Stimulated activated CD8-positive, alpha-beta memory T cell treated with anti-CD3 and anti-CD28 coated beads, Interleukin-12 subunit alpha, Interleukin-12 subunit beta, amount 100 ng/mL, for 4 hours (primary cell): ENCODE data around the gene CLEC2D.
"Not testable (repeated sequence)": the region's sequence is repeated elsewhere in the genome, so short reads cannot be mapped to it uniquely, and the experiment has no call there.

Source experiments
- DNase-seq: peaks from one replicate; pipeline ENCODE4 v3.0.0-alpha.2; 2020; ENCODE audit warnings: low read depth

The CLEC2D gene, protein sequence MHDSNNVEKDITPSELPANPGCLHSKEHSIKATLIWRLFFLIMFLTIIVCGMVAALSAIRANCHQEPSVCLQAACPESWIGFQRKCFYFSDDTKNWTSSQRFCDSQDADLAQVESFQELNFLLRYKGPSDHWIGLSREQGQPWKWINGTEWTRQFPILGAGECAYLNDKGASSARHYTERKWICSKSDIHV

DNA sequence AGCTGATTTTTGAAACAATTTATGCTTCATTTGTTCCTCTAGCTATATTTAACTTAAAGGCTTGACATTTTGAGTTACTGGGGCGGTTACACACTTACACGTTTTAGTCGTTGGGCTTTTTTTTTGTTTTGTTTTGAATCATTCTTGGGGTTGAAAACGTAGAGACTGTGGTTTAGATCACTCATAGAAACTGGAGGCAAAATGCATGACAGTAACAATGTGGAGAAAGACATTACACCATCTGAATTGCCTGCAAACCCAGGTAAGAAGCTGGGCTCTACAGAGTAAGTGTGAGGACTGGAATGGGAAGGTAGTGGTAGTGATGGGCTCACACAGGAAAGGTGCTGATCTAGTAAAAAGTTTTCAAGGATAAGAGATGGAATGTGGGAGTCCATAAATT, at the start of gene CLEC2D:
CLEC2D (plus strand) TSS at position 180 of the 400 bp plus-strand sequence; CDS start at position 202, 22 bp downstream.
- no peak for DNase-seq

DNA sequence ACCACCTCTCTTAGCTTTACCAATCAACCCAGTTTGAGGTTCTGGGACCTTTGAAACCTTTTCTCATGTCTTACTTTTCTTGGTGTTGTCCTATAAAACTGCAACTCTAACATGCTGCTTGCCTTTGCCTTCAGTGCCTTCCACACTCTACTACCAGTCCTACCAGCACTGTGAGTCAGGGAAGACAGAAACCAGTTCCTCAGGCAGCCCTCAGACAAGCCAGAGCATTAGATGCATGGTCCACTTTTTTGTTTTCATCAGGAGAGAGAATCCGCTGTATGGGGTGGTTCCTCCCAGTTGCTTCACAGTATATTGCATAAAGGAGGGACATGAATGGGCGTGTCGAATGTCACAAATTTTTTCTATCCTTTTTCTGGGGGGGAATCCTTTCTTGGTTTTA, 44.5 kb upstream of the CLEC2D start:
- DNase-seq: no peak

DNA sequence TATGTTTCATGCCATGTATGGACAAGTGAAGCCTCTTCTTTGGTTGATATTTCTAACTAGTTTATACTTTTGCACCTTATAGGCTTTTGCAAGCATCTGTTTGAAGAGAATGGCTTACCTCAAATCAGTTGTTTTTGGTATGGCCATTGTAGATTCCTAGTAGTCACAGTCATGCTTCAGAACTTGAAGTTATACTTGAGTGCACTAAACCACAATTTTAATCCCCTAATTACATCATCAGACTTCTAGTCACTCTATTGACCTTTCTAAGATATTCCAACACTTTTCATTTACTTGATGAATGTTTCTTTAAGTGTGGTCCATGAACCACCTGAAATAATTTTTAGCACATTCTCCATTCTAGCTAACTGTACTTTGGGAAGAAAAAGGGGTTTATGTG, 43.2 kb upstream of the CLEC2D start:
- no peak for DNase-seq

DNA sequence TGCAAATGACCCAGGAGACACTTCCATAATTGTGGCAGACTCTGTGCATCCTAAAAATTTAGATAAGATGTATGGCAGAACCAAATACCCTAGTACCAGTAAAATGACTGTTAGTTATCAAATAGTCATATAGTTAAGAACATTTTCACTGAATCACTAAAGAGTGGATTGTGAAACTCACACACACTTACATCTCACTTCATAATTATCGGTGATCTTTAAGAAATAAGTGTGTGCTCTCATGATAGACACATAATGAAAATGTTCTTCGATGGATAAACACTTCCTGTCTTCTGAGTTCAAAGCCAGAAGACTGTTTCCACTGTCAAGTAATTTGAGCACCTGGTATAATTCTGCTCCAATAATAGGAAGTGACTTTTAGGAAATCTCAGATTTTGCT, 42.7 kb upstream of the CLEC2D start:
- DNase-seq: no peak

DNA sequence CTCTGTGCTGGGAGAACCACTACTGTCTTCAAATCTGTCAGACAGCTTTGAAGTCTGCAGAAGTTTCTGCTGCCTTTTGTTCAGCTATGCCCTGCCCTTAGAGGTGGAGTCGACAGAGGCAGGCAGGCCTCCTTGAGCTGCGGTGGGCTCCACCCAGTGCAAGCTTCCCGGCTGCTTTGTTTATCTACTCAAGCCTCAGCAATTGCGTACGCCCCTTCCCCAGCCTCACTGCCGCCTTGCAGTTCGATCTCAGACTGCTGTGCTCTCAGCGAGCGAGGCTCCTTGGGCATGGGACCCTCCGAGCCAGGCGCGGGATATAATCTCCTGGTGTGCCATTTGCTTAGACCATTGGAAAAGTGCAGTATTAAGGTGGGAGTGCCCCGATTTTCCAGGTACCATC, 36.7 kb upstream of the CLEC2D start:
- DNase-seq: no peak

DNA sequence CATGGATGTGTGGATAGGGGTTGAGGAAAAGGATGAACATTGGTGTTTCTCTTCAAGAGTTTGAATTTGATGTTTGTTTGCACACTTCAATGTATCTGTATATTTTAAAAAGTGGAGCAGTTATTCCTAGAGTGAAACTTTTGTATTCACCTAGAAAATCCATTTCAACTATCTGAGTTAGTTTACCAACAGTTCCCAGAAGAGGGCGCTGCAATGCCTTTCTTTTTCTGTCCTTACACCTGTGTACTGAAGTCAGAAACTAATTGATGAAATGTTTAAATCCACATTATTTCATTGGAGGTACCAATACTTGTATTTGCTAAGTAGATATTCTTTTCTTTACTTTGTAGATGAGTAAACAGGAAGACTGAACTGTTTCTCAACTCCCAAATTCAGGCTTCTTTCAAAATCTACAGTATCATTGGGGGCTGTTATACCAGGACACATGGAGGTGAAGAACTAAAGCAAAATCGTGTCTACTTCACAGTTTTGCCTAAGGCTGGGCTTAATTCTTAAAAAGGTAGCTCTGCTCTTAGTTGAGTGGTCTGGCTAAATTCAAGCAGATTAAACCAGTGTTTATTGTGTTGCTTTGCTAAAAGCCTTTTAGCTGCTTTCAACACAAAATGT, 35.2 kb upstream of the CLEC2D start:
- no peak for DNase-seq

DNA sequence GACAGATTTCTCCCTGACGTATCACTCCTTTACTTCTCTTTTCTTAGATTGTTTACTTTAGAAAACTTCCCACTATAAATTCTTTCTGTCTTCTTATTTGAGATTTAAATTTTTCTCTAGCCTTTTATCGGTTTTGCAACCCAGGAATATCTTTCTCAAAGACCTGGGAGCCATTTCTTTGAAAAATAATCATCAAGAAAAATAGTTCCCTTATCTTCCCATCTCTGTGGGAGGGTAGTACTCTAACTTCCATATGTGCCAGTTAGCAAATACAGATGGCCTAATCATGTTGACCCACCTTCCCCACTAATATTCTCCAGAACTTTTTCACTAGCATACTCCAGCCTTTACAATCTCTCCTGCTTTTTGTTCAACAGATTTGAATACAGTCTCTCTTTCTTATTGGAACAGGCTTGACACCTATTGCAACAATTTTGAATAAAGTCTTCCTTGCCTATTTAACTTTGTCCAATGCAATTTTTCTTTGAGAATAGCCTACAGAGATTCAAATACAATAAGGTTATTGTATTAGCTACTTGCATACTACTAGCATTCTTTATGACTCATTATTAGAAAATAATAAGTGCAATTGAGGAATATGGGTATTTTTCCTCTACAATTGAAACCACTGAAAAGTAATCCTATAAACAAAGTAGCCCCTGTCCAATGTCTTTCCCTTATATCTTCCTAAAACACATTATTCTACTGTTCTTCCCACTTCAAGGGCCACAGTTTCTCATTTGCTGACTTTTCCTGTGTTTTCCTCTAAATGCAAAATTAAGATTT, 34.4 kb upstream of the CLEC2D start:
- no peak for DNase-seq

DNA sequence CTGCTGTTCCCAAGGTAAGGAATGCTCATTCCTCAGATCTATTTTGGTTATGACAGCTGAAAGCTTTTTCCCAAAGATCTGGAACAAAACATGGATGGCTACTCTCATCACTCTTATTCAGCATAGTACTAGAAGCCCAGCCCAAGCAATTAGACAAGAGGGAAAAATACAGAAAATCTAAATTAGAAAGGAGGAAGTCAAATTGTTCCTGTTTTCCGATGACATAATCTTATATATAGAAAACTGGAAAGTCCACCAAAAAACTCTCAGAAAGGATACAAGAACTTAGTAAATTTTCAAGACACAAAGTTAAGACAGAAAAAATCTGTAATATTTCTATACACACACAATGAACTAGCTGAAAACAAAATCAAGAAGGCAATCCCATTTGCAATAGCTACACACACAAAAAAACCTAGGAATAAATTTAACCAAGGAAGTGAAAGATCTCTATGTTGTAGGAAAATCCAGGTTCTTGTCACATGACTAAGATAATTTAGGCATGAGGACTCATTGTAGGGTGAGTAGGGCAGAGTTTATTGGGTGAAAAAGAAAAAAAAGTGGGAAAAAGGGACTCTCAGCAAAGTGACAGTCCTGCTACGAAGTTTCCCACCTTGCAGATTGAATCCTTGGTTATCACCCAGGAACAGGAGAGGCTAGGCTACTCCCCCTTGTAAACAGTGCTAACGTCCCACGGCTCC, 33.2 kb upstream of the CLEC2D start:
- no peak for DNase-seq

DNA sequence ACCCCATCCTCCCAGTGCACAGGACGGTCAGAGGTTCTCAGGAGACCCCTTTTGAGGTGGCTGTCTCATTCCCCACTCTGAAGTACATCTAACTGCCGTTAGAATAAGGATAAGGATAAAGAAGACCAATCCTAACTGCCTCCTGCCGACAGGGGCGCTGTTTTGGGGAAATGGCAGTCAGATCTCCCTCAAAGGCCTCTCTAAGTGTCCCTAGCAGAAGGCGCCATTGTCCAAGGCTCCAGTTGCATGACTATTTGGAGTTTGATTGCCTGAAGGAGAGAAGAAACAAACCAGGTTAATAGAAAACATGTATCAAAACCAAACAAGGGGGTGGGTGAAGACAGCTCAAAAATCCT, 32.7 kb upstream of the CLEC2D start:
- no peak for DNase-seq

DNA sequence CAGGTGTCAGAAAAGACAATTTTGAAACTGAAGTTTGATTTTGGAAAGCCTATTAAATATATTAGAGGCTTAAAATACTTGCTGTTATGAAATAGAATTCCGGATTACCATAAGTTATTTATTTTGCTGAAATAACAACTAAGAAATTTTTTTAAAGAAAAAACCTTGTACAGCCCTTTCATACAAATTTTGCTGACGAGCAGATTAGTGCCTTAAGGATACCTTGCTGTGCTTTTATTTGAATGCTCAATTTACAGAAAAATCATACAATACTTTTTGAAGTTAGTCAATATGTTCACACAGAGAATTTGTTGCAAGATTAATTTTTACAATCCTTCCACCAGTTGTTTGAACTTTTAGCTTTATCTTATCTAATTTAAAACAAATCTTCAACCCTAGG, 29.5 kb upstream of the CLEC2D start:
- DNase-seq: no peak

DNA sequence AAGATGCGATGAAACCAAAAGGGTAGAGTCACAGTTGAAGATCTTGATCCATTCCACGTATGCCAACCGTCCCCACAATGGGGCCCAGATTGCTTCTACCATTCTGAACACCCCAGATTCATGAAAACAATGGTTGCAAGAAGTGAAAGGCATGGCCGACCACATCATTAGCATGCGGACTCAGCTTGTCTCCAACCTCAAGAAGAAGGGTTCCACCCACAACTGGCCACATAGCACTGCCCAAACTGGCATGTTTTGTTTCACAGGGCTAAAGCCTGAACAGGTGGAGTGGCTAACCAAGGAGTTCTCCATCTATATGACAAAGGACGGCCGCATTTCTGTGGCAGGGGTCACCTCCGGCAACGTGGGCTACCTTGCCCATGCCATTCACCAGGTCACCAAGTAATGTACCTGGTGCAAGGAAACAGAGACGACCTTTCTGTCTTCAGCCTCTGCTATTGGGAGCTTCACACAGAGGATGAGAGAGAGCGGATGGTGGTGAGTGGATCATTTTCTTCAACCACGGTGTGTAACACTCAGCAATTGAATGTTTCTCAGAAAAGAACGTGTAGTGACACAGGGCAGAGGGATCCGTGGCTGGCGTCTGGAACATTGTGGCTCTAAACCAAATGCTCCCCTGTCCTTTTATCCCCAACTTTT, 26.8 kb upstream of the CLEC2D start:
- no peak for DNase-seq

DNA sequence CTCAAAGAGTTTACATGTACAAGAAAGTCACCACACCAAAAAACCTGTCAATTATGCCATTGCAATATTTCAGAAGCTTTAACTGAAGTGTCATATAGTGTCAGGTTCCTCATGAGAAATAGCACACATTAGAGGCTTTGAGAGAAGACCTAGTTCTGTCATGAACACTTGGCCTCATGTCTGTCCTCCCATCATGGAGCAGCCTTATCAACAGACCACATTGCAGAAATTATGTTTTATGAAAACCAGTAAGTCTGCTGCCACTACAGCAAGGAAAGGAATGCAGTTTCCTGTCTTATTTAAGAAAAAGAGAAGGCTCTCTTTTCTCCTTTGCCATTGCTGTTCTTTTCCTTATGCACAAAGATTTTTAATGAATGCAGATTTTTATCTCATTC, 26.2 kb upstream of the CLEC2D start:
- DNase-seq: no peak

DNA sequence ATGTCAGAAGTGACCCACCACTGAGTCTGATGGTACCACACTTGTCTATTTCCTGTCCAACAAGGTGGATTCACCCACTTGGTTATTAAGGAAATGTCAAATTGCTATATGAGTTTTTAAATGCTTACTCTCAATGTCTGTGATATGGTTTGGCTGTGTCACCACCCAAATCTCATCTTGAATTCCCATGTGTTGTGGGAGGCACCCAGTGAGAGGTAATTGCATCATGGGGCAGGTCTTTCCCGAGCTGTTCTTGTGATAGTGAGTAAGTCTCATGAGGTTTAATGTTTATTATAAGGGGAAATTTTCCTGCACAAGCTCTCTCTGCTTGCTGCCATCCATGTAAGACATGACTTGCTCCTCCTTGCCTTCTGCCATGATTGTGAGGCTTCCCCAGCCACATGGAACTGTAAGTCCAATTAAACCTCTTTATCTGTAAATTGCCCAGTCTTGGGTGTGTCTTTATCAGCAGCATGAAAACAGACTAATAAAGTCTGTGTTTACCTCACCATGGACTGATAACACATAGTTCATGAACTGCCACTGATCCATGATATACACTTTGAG, 24.4 kb upstream of the CLEC2D start:
- not testable (repeated sequence) for DNase-seq

DNA sequence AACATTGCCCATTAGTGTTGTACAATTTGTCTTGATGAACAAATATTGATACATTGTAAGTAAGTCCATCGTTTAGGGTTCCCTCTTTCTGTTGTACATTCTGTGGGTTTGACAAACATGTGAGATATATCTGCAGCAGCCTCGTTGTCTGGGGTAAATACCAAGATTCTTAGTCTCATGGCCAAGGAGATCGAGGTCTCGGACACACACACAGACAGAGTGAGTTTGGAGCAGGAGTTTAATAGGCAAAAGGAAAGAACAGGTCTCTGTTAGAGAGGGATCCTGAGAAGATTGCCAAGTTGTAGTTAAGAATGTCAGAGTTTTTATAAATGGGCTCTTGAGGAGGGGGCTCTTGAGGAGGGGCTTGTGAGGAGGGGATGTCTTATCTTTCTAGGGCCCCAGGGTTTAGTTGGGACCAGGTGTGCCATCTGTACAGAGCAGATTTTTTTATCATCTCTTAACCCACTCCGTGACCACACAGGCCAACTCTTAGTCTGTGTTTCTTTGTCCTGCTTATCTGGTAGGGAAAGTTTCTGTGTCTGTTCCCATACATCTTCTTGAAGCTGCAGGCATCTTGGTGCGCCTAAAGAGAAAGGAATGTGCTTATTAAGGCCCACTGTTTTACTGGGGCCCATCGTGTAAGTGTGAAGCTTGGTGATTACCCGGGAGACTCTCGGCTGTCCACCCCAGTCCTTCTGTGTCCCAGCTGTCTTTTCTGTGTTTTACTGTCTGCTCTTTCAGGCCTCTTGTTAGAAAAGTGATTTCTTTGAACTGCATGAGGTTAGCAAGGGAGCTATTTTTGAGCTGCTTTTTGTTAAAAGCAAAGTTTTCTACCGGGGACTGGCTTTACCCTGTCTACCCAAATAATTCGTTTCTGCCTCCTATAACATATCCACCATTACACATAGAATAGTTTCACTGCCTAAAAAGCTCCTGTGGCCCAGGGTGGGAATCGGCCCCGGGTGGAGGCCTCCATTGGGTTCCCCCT, 22.4 kb upstream of the CLEC2D start:
- no peak for DNase-seq

DNA sequence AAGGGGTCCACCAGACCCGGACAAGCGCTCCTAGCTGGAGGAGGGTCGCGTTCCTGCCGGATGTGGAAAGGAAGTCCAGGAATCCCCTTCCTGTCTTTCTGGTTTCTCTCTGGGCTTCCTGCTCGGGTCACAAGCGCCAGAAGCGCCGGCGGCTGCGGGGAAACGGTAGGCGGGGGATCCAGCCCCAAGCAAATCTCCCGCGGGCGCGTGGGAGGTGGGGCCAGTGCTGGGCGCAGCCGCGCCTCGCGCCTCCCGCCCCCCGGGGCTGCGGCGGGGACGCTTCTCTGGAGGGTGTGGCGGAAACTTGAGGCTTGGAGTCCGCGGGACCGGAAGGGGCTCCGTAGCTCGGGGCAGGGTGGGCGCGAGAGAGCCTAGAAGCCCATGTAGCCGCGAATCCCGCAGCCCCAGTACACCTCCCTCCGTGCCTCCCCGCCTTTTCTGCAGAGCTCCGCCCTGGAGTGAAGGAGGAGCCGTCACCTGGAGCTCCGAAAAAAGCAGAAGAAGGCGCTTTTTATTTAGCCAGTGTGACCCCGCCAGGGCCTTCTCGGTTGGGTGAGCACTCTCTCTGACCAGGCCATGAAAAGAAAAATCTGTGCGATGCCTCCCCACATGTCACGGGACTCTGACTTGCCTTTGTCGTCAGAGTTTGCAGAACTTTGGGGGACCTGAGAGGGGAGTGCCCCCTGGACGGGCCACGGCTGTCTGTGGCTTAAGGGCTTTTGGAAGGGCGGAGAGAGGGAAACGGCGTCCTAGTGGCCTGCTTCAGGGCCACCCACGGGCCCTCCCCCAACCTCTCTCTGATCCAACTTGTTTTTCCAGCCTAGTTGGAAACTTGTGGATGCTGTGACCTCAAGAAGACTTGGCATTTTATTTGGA, 21.4 kb upstream of the CLEC2D start:
- DNase-seq: peak; percentile 89

DNA sequence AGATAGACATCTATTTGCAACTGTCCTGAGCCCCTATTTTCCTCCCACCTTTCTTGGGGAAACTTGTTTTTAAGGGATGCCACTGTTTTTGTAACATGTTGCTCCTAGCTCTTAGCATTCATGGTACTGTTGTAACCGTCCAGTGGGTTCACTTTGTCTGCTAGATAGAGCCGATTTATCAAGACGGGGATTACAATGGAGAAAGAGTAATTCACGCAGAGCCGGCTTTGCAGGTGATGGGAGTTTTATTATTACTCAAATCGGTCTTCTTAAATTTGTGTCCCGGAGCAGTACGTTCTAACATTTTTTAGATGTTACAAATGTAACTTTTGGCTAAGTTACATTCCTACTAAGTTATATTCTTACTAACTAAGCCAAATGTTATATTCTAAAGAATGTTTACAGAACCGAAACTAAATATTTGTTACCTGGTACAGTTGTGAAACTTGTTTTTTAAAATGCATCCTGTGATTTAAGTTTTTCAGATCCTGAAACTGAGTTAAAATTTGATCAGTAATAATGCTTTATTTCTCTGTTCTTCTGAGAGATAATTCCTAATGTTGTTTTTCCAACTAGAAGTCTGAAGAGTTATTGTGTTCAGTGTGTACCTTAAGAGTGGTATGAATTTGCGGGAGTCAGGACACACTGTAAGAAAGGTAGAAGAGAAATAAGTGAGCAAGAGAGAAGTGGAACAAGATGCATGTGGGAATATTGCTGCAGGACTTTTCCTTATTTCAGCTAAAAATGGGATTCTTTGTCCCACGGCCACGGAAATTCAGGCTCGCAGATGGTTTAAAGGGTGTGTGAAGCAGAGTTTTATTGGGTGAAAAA, 20.6 kb upstream of the CLEC2D start:
- no peak for DNase-seq

DNA sequence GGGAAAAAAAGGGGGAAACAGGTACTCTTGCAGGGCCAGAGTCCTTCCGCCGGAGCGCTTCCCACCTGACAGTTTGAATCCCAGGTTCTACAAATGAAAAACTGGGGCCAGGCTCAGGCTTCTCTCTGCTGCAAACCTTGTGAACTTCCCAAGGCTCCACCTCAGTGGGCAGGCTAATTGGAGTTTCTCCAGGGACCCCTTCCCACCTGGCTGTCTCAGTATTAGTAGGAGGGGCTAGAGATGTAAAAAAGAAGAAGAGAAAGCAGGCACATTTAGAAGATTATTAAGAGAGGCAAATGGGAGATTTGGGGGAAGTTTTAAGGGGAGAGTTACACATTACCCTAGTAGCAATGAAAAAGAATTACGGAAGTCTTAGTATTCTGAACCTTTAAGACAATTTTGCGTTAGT, 20.0 kb upstream of the CLEC2D start:
- DNase-seq: no peak

DNA sequence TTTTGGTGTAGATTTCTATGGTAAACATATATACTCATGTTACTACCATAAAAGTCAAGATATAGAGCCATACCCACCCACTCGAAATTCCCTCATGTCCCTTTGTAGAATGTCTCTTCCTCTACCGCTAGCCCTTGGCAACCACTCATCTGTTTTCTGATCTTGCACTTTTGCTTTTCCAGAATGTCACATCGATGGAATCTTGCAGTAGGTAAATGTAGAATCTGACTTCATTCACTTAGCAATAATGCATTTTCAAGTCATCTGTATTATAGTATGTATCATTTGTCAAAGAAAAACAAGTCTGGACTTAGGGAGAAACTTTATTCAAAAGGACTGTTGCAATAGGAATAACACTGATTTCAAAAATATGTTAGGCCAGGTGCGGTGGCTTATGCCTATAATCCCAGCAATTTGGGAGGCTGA, 19.3 kb upstream of the CLEC2D start:
- no peak for DNase-seq

DNA sequence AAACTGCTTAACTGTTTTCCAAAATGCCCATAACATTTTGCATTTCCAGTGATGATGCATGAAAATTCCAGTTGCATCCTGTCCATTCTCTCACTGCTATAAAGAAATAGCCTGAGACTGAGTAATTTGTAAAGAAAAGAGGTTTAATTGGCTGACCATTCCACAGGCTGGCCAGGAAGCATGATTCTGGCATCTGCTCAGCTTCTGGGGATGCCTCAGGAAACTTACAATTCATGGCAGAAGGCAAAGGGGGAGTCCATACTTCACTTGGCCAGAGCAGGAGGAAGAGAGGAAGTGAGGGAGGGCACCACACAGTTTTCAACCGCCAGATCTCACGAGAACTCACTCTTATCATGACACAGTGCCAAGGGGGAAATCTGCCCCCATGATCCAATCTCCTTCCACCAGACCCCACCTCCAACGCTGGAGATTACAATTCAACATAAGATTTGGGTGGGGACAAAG, 18.2 kb upstream of the CLEC2D start:
- DNase-seq: no peak
